ACC112 (cell line): ENCODE data around the gene LIMCH1.

Experiments
- H2AFZ ChIP-seq: fragments of 200-600 bp; sonication (generic); one replicate; pipeline ENCODE4 v1.6.0; 2017; ENCODE audit warnings: antibody characterized with exemption, low read length; ENCODE audit not compliant: unreplicated experiment
- H3K27ac ChIP-seq: fragments of 200-600 bp; sonication (generic); 2 replicates; pipeline ENCODE4 v1.5.1; 2014; ENCODE audit warnings: low read depth, mild to moderate bottlenecking, antibody characterized with exemption, low read length, moderate library complexity
- H3K27me3 ChIP-seq: fragments of 200-600 bp; sonication (generic); 2 replicates; pipeline ENCODE4 v1.6.1; 2014; ENCODE audit warnings: mild to moderate bottlenecking, antibody characterized with exemption, low read length, moderate library complexity, mixed read lengths; ENCODE audit not compliant: insufficient read depth
- H3K36me3 ChIP-seq: fragments of 200-600 bp; sonication (generic); 2 replicates; pipeline ENCODE4 v1.6.1; 2016; ENCODE audit warnings: mild to moderate bottlenecking, antibody characterized with exemption, low read length, moderate library complexity, mixed read lengths; ENCODE audit not compliant: insufficient read depth
- H3K4me1 ChIP-seq: fragments of 200-600 bp; sonication (generic); one replicate; pipeline ENCODE4 v1.6.1; 2016; ENCODE audit warnings: low read length, mixed read lengths; ENCODE audit not compliant: insufficient read depth, unreplicated experiment, control insufficient read depth
- H3K4me3 ChIP-seq: fragments of 200-600 bp; sonication (generic); 2 replicates; pipeline ENCODE4 v1.5.1; 2014; ENCODE audit warnings: mild to moderate bottlenecking, low read depth, low read length
- H3K79me2 ChIP-seq: fragments of 200-600 bp; sonication (generic); one replicate; pipeline ENCODE4 v1.6.0; 2016; ENCODE audit warnings: low read length; ENCODE audit not compliant: control insufficient read depth, unreplicated experiment, insufficient read depth

LIMCH1 gene

GRCh38 chr4:41655177-41655576, 117.2 kb downstream of the LIMCH1 start:
- H3K4me3 ChIP-seq = no peak overlapping the region
- no peaks in the 10 kb centered on the region for H3K79me2 ChIP-seq
- H2AFZ ChIP-seq = no peak overlapping the region
- H3K36me3 ChIP-seq = no peaks in the 10 kb centered on the region
- H3K27ac ChIP-seq = no peak overlapping the region
- no peaks in the 10 kb centered on the region for H3K27me3 ChIP-seq
- H3K4me1 ChIP-seq = no peaks in the 10 kb centered on the region

DNA sequence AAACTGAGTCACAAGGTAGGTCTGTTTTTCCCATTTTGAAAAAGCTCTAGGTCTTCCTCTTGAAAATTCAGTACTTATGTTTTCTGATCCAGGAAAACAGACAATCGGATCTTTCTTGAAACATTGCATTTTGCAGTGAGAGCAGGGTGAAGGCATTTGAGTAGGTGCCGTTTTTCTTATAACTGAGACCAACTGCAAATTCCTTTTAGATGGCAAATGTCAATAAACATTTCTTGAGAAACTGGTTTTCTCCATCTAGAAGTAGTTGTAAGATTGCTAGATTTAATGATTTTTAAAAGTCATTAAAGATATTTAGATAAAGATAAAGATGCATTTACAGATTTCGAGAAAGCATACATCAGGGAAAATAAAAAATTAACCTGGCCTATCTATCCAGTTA, 118.1 kb downstream of the LIMCH1 start:
- Histone ChIP-seq H3K79me2 (no peaks in the 10 kb centered on the region), H3K4me1 (no peaks in the 10 kb centered on the region), H3K4me3 (no peak overlapping the region), H2AFZ (no peak overlapping the region), H3K36me3 (no peaks in the 10 kb centered on the region), H3K27me3 (no peaks in the 10 kb centered on the region), H3K27ac (no peak overlapping the region)

GRCh38 chr4:41656572-41657520, 118.9 kb downstream of the LIMCH1 start:
- no peak overlapping the region for H3K27ac ChIP-seq
- H2AFZ ChIP-seq = no peak overlapping the region
- H3K4me1 ChIP-seq = no peaks in the 10 kb centered on the region
- H3K27me3 ChIP-seq = no peaks in the 10 kb centered on the region
- no peaks in the 10 kb centered on the region for H3K36me3 ChIP-seq
- H3K79me2 ChIP-seq = no peaks in the 10 kb centered on the region
- H3K4me3 ChIP-seq = no peak overlapping the region

DNA sequence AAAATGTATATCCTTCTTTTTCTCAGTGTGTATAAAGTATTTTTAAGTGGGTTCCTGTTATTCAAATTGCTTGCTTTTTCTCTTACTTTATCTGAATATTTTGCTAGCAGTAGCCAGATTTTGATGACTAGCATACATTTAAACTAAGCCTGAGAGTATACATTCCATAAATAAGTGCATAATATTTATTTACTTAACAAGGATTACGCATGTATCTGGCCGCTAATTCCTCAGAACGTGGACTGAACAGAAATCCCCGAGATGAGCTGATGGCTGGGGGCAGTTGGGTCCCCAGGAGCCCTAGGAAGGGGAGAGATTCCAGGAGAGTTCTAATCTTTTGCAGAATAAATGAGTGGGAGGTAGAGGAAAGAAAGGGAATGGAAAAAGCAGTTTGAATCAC, 119.6 kb downstream of the LIMCH1 start:
- no peaks in the 10 kb centered on the region for H3K79me2 ChIP-seq
- no peaks in the 10 kb centered on the region for H3K36me3 ChIP-seq
- no peak overlapping the region for H3K27ac ChIP-seq
- no peaks in the 10 kb centered on the region for H3K4me1 ChIP-seq
- H3K27me3 ChIP-seq = peaks cover 3% of the 10 kb centered on the region; the same call in 1 of the 2 replicates
- H3K4me3 ChIP-seq = no peak overlapping the region
- H2AFZ ChIP-seq = no peak overlapping the region

- Histone ChIP-seq H3K27me3 (peaks cover 3% of the 10 kb centered on the region; the same call in 1 of the 2 replicates), H2AFZ (no peak overlapping the region), H3K4me1 (no peaks in the 10 kb centered on the region), H3K4me3 (no peak overlapping the region), H3K79me2 (no peaks in the 10 kb centered on the region), H3K27ac (no peak overlapping the region), H3K36me3 (no peaks in the 10 kb centered on the region)
Measured at GRCh38 chr4:41658163-41658562, 120.2 kb downstream of the LIMCH1 start.

GRCh38 chr4:41660352-41660751, 122.4 kb downstream of the LIMCH1 start:
- H3K27me3 ChIP-seq = peaks cover 3% of the 10 kb centered on the region; the same call in 1 of the 2 replicates

GRCh38 chr4:41661442-41662076, 123.6 kb downstream of the LIMCH1 start:
- Histone ChIP-seq H3K4me1 (no peaks in the 10 kb centered on the region), H3K4me3 (no peak overlapping the region), H3K27ac (no peak overlapping the region), H3K36me3 (no peaks in the 10 kb centered on the region), H3K79me2 (no peaks in the 10 kb centered on the region), H3K27me3 (peaks cover 3% of the 10 kb centered on the region; the same call in 1 of the 2 replicates), H2AFZ (no peak overlapping the region)

More at GRCh38 chr4:41660352-41660751, 122.4 kb downstream of the LIMCH1 start:
- H3K4me1 ChIP-seq = no peaks in the 10 kb centered on the region
- no peak overlapping the region for H3K4me3 ChIP-seq
- H2AFZ ChIP-seq = no peak overlapping the region
- H3K27ac ChIP-seq = no peak overlapping the region
- no peaks in the 10 kb centered on the region for H3K36me3 ChIP-seq
- H3K79me2 ChIP-seq = no peaks in the 10 kb centered on the region

GRCh38 chr4:41665636-41666207, 127.8 kb downstream of the LIMCH1 start:
- H3K36me3 ChIP-seq = no peaks in the 10 kb centered on the region
- no peaks in the 10 kb centered on the region for H3K79me2 ChIP-seq
- no peak overlapping the region for H3K4me3 ChIP-seq
- H3K4me1 ChIP-seq = no peaks in the 10 kb centered on the region
- no peak overlapping the region for H2AFZ ChIP-seq
- H3K27me3 ChIP-seq = peaks cover 14% of the 10 kb centered on the region; the same call in 1 of the 2 replicates
- H3K27ac ChIP-seq = no peak overlapping the region

DNA sequence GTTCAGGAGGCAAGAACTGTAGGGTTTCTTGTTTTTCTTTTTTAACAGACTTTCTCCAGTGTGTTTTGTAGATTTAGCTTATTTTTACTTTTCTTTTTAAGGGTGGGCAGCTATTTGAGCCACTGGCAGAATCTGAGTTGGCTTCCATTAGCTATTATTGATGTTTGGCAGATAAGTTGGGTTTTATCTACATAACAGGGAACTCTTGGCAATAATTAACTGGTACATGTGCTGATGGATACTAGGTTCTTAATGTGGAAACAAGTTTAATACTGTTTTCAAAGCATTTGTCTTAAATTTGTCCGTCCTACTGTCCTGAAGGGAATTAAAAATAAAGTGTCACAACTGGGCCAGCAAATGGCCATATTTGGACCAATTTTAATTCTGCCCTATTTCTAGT, 130.1 kb downstream of the LIMCH1 start:
- H3K79me2 ChIP-seq = no peaks in the 10 kb centered on the region
- H3K27me3 ChIP-seq = peaks cover 10% of the 10 kb centered on the region; the same call in 1 of the 2 replicates
- no peak overlapping the region for H3K27ac ChIP-seq
- H3K4me1 ChIP-seq = no peaks in the 10 kb centered on the region
- no peaks in the 10 kb centered on the region for H3K36me3 ChIP-seq
- no peak overlapping the region for H3K4me3 ChIP-seq
- no peak overlapping the region for H2AFZ ChIP-seq

GRCh38 chr4:41670530-41670929, 132.6 kb downstream of the LIMCH1 start:
- H3K4me3 ChIP-seq = no peak overlapping the region

More at GRCh38 chr4:41670530-41670929, 132.6 kb downstream of the LIMCH1 start:
- H3K4me1 ChIP-seq = no peaks in the 10 kb centered on the region
- H3K27ac ChIP-seq = no peak overlapping the region
- H3K27me3 ChIP-seq = peaks cover 10% of the 10 kb centered on the region; the same call in 1 of the 2 replicates
- no peaks in the 10 kb centered on the region for H3K79me2 ChIP-seq
- no peak overlapping the region for H2AFZ ChIP-seq
- H3K36me3 ChIP-seq = no peaks in the 10 kb centered on the region
